GM23338 (cell line): ENCODE results near the gene PPM1F. TPM values are rescaled to one million over a fixed set of nuclear protein-coding genes. Genes with fewer than 3 reads are reported as not detected.

Source experiments
- ATAC-seq: fragments of 200-7000 bp; cut with Tn5 transposase; 3 replicates; pipeline ENCODE4 v1.9.1; 2020
- DNase-seq: peaks from one replicate; pipeline ENCODE4 v3.0.0-alpha.2; 2015; ENCODE audit warnings: low spot score
- H2AFZ ChIP-seq: fragments of 200-600 bp; sonication (generic); 2 replicates; pipeline ENCODE4 v1.8.0; 2016; ENCODE audit warnings: antibody characterized with exemption, mild to moderate bottlenecking, moderate library complexity
- H3F3A ChIP-seq: fragments of 200-600 bp; sonication (generic); replicated peaks from 2 replicates; pipeline ENCODE4 v1.8.0; 2017; ENCODE audit warnings: antibody characterized with exemption, mixed run types, low read depth
- H3K27ac ChIP-seq: fragments of 200-600 bp; sonication (generic); 2 replicates; pipeline ENCODE4 v1.6.1; 2016; ENCODE audit warnings: low read depth
- H3K27me3 ChIP-seq: fragments of 200-600 bp; sonication (generic); 2 replicates; pipeline ENCODE4 v1.8.0; 2016; ENCODE audit warnings: mild to moderate bottlenecking, mixed run types, moderate library complexity; ENCODE audit not compliant: insufficient read depth
- H3K36me3 ChIP-seq: fragments of 200-600 bp; sonication (generic); 2 replicates; pipeline ENCODE4 v1.8.0; 2016; ENCODE audit warnings: mild to moderate bottlenecking; ENCODE audit not compliant: insufficient read depth
- H3K4me1 ChIP-seq: fragments of 200-600 bp; sonication (generic); 2 replicates; pipeline ENCODE4 v1.8.0; 2016; ENCODE audit warnings: mild to moderate bottlenecking, moderate library complexity; ENCODE audit not compliant: insufficient read depth
- H3K4me2 ChIP-seq: fragments of 200-600 bp; sonication (generic); 2 replicates; pipeline ENCODE4 v1.7.1; 2017; ENCODE audit warnings: mixed run types
- H3K4me3 ChIP-seq: fragments of 200-600 bp; sonication (generic); 2 replicates; pipeline ENCODE4 v1.6.1; 2016; ENCODE audit warnings: mixed run types
- H3K79me2 ChIP-seq: fragments of 200-600 bp; sonication (generic); replicated peaks from 2 replicates; pipeline ENCODE4 v1.8.0; 2017; ENCODE audit warnings: mild to moderate bottlenecking; ENCODE audit not compliant: insufficient read depth
- H3K9me2 ChIP-seq: fragments of 200-600 bp; sonication (generic); 2 replicates; pipeline ENCODE4 v1.8.0; 2017; ENCODE audit not compliant: insufficient read depth
- H4K20me1 ChIP-seq: fragments of 200-600 bp; sonication (generic); replicated peaks from 2 replicates; pipeline ENCODE4 v1.8.0; 2017; ENCODE audit warnings: mild to moderate bottlenecking; ENCODE audit not compliant: insufficient read depth
- H3K27ac Mint-ChIP-seq: 2 replicates; pipeline ENCODE4 v1.8.0; 2020; ENCODE audit warnings: inconsistent platforms, mild to moderate bottlenecking, moderate library complexity, mixed read lengths
- H3K27me3 Mint-ChIP-seq: 3 replicates; pipeline ENCODE4 v1.8.0; 2022; ENCODE audit warnings: low read depth, mild to moderate bottlenecking, moderate library complexity, mixed read lengths, inconsistent platforms; ENCODE audit not compliant: insufficient read depth, poor library complexity
- H3K36me3 Mint-ChIP-seq: 3 replicates; pipeline ENCODE4 v1.8.0; 2021; ENCODE audit warnings: low read depth, mild to moderate bottlenecking, inconsistent platforms, moderate library complexity, mixed read lengths
- H3K4me1 Mint-ChIP-seq: 3 replicates; pipeline ENCODE4 v1.8.0; 2020; ENCODE audit warnings: mild to moderate bottlenecking, inconsistent platforms, mixed read lengths
- H3K4me3 Mint-ChIP-seq: 3 replicates; pipeline ENCODE4 v1.8.0; 2021; ENCODE audit warnings: moderate library complexity, mild to moderate bottlenecking, inconsistent platforms, mixed read lengths
- H3K9me3 Mint-ChIP-seq: 3 replicates; pipeline ENCODE4 v1.8.0; 2020; ENCODE audit warnings: moderate library complexity, mild to moderate bottlenecking, inconsistent platforms, mixed read lengths
- CREB1 ChIP-seq: fragments of 250-450 bp; sonication (Bioruptor Pico); IDR thresholded peaks from 2 replicates; pipeline ENCODE4 v1.5.0; 2020; ENCODE audit warnings: low read depth, mild to moderate bottlenecking, moderate library complexity
- EZH2 ChIP-seq: fragments of 200-600 bp; sonication (generic); IDR thresholded peaks from one replicate; pipeline ENCODE4 v1.8.0; 2017; ENCODE audit warnings: antibody characterized with exemption, mild to moderate bottlenecking, low read depth; ENCODE audit not compliant: unreplicated experiment
- EZH2phosphoT487 ChIP-seq: fragments of 200-600 bp; sonication (generic); IDR thresholded peaks from one replicate; pipeline ENCODE4 v1.8.1; 2018; ENCODE audit warnings: antibody characterized with exemption; ENCODE audit not compliant: unreplicated experiment
- JUNB ChIP-seq: IDR thresholded peaks from one replicate; pipeline ENCODE4 v1.6.1; 2016; ENCODE audit warnings: antibody characterized with exemption; ENCODE audit not compliant: unreplicated experiment
- NANOG ChIP-seq: IDR thresholded peaks from 2 replicates; pipeline ENCODE4 v1.6.1; 2016; ENCODE audit warnings: antibody characterized with exemption, borderline replicate concordance
- POLR2AphosphoS5 ChIP-seq: IDR thresholded peaks from 2 replicates; pipeline ENCODE4 v1.6.1; 2016; ENCODE audit warnings: antibody characterized with exemption, low read depth
- STAT1 ChIP-seq: IDR thresholded peaks from one replicate; pipeline ENCODE4 v1.6.1; 2016; ENCODE audit warnings: antibody characterized with exemption; ENCODE audit not compliant: unreplicated experiment
- ZNF114 ChIP-seq: fragments of 250-450 bp; sonication (Bioruptor Pico); IDR thresholded peaks from 2 replicates; pipeline ENCODE4 v1.5.0; 2020; ENCODE audit warnings: mild to moderate bottlenecking, moderate library complexity
- ZNF331 ChIP-seq: fragments of 250-450 bp; sonication (Bioruptor Pico); IDR thresholded peaks from 2 replicates; pipeline ENCODE4 v1.5.0; 2020; ENCODE audit warnings: low read depth, mild to moderate bottlenecking, moderate library complexity
- polyA plus RNA-seq: library from polyadenylated mRNA; unstranded; fragments of >200 nt; fragmentation: Nextera tagmentation; extraction: Ambion mirVana; gene quantifications from 2 replicates; pipeline ENCODE4 v1.2.1, GENCODE V29; 2016
- total RNA-seq: library from RNA; depleted of rRNA; stranded (reverse); fragments of >200 nt; shearing (Covaris generic); gene quantifications from 2 replicates; pipeline ENCODE4 v1.2.3, GENCODE V29; 2014
- TF ChIP-seq, protein P1 (sequence below): IDR thresholded peaks from one replicate; pipeline ENCODE4 v1.6.1; 2018; ENCODE audit warnings: antibody characterized with exemption; ENCODE audit not compliant: unreplicated experiment
- TF ChIP-seq, protein P2 (sequence below): fragments of 250-450 bp; sonication (Bioruptor Pico); IDR thresholded peaks from 2 replicates; pipeline ENCODE4 v1.5.0; 2020; ENCODE audit warnings: mild to moderate bottlenecking, moderate library complexity
- TF ChIP-seq, protein P3 (sequence below), 2 experiments: fragments of 200-600 bp in 1 of 2; sonication (generic) in 1 of 2; conservative IDR thresholded peaks; 2 replicates each; pipeline versions ENCODE4 v1.5.1 to v1.6.1; 2016 to 2017; ENCODE audit warnings: antibody characterized with exemption in 2 of 2, low read depth in 2 of 2, mild to moderate bottlenecking in 2 of 2, moderate library complexity in 1 of 2
- TF ChIP-seq, protein P4 (sequence below): IDR thresholded peaks from 2 replicates; pipeline ENCODE4 v1.6.1; 2016; ENCODE audit warnings: antibody characterized with exemption

Gene PPM1F
- total and polyA plus RNA-seq, 2 experiments from 2014 or later, result 7.1 to 29.3 TPM

DNA sequence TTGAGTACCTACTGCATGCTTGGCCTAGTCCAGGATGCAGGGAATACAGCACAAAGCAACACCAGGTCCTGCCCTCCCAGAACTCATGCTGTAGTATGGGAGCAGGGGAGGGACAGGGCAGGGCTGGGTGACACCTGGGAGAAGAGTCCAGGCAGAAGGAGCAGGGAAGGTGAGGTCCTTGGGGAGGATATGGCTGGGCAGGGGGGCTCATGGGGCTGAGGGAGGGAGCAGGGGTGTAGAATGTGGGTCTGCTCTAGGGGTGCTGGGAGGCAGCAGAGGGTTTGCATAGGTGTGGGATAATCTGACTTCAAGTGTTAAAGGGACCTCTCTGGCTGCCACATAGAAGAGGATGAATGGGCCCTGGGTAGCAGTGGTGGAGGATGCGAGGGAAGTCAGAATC is 25.2 kb upstream of the PPM1F start:
- TF ChIP-seq EZH2 (no peak), POLR2AphosphoS5 (no peak), JUNB (no peak), ZNF331 (CRISPR knock-in tag) (no peak), STAT1 (no peak), EZH2phosphoT487 (no peak), ZNF114 (CRISPR knock-in tag) (no peak), CREB1 (CRISPR knock-in tag) (no peak), NANOG (no peak)
- TF ChIP-seq, protein P1, sequence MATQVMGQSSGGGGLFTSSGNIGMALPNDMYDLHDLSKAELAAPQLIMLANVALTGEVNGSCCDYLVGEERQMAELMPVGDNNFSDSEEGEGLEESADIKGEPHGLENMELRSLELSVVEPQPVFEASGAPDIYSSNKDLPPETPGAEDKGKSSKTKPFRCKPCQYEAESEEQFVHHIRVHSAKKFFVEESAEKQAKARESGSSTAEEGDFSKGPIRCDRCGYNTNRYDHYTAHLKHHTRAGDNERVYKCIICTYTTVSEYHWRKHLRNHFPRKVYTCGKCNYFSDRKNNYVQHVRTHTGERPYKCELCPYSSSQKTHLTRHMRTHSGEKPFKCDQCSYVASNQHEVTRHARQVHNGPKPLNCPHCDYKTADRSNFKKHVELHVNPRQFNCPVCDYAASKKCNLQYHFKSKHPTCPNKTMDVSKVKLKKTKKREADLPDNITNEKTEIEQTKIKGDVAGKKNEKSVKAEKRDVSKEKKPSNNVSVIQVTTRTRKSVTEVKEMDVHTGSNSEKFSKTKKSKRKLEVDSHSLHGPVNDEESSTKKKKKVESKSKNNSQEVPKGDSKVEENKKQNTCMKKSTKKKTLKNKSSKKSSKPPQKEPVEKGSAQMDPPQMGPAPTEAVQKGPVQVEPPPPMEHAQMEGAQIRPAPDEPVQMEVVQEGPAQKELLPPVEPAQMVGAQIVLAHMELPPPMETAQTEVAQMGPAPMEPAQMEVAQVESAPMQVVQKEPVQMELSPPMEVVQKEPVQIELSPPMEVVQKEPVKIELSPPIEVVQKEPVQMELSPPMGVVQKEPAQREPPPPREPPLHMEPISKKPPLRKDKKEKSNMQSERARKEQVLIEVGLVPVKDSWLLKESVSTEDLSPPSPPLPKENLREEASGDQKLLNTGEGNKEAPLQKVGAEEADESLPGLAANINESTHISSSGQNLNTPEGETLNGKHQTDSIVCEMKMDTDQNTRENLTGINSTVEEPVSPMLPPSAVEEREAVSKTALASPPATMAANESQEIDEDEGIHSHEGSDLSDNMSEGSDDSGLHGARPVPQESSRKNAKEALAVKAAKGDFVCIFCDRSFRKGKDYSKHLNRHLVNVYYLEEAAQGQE, result no peak
- TF ChIP-seq, protein P2, sequence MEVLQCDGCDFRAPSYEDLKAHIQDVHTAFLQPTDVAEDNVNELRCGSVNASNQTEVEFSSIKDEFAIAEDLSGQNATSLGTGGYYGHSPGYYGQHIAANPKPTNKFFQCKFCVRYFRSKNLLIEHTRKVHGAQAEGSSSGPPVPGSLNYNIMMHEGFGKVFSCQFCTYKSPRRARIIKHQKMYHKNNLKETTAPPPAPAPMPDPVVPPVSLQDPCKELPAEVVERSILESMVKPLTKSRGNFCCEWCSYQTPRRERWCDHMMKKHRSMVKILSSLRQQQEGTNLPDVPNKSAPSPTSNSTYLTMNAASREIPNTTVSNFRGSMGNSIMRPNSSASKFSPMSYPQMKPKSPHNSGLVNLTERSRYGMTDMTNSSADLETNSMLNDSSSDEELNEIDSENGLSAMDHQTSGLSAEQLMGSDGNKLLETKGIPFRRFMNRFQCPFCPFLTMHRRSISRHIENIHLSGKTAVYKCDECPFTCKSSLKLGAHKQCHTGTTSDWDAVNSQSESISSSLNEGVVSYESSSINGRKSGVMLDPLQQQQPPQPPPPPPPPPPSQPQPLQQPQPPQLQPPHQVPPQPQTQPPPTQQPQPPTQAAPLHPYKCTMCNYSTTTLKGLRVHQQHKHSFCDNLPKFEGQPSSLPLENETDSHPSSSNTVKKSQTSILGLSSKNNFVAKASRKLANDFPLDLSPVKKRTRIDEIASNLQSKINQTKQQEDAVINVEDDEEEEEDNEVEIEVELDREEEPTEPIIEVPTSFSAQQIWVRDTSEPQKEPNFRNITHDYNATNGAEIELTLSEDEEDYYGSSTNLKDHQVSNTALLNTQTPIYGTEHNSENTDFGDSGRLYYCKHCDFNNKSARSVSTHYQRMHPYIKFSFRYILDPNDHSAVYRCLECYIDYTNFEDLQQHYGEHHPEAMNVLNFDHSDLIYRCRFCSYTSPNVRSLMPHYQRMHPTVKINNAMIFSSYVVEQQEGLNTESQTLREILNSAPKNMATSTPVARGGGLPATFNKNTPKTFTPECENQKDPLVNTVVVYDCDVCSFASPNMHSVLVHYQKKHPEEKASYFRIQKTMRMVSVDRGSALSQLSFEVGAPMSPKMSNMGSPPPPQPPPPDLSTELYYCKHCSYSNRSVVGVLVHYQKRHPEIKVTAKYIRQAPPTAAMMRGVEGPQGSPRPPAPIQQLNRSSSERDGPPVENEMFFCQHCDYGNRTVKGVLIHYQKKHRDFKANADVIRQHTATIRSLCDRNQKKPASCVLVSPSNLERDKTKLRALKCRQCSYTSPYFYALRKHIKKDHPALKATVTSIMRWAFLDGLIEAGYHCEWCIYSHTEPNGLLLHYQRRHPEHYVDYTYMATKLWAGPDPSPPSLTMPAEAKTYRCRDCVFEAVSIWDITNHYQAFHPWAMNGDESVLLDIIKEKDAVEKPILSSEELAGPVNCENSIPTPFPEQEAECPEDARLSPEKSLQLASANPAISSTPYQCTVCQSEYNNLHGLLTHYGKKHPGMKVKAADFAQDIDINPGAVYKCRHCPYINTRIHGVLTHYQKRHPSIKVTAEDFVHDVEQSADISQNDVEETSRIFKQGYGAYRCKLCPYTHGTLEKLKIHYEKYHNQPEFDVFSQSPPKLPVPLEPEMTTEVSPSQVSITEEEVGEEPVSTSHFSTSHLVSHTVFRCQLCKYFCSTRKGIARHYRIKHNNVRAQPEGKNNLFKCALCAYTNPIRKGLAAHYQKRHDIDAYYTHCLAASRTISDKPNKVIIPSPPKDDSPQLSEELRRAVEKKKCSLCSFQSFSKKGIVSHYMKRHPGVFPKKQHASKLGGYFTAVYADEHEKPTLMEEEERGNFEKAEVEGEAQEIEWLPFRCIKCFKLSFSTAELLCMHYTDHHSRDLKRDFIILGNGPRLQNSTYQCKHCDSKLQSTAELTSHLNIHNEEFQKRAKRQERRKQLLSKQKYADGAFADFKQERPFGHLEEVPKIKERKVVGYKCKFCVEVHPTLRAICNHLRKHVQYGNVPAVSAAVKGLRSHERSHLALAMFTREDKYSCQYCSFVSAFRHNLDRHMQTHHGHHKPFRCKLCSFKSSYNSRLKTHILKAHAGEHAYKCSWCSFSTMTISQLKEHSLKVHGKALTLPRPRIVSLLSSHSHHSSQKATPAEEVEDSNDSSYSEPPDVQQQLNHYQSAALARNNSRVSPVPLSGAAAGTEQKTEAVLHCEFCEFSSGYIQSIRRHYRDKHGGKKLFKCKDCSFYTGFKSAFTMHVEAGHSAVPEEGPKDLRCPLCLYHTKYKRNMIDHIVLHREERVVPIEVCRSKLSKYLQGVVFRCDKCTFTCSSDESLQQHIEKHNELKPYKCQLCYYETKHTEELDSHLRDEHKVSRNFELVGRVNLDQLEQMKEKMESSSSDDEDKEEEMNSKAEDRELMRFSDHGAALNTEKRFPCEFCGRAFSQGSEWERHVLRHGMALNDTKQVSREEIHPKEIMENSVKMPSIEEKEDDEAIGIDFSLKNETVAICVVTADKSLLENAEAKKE, result no peak
- TF ChIP-seq, protein P3, sequence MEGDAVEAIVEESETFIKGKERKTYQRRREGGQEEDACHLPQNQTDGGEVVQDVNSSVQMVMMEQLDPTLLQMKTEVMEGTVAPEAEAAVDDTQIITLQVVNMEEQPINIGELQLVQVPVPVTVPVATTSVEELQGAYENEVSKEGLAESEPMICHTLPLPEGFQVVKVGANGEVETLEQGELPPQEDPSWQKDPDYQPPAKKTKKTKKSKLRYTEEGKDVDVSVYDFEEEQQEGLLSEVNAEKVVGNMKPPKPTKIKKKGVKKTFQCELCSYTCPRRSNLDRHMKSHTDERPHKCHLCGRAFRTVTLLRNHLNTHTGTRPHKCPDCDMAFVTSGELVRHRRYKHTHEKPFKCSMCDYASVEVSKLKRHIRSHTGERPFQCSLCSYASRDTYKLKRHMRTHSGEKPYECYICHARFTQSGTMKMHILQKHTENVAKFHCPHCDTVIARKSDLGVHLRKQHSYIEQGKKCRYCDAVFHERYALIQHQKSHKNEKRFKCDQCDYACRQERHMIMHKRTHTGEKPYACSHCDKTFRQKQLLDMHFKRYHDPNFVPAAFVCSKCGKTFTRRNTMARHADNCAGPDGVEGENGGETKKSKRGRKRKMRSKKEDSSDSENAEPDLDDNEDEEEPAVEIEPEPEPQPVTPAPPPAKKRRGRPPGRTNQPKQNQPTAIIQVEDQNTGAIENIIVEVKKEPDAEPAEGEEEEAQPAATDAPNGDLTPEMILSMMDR (conservative IDR thresholded peaks at IDR 0.05; ENCODE audit: low read depth in 2 of 2), result no peak
- TF ChIP-seq, protein P4, sequence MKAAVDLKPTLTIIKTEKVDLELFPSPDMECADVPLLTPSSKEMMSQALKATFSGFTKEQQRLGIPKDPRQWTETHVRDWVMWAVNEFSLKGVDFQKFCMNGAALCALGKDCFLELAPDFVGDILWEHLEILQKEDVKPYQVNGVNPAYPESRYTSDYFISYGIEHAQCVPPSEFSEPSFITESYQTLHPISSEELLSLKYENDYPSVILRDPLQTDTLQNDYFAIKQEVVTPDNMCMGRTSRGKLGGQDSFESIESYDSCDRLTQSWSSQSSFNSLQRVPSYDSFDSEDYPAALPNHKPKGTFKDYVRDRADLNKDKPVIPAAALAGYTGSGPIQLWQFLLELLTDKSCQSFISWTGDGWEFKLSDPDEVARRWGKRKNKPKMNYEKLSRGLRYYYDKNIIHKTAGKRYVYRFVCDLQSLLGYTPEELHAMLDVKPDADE, result no peak
- Histone ChIP-seq H3K27me3 (no peaks in the 10 kb centered on the region), H3F3A (no peaks in the 10 kb centered on the region), H2AFZ (no peak overlapping the region), H3K27ac (no peak overlapping the region), H3K4me1 (peaks cover 3% of the 10 kb centered on the region; the same call in 1 of the 2 replicates), H3K9me2 (no peaks in the 10 kb centered on the region), H3K79me2 (peaks cover 20% of the 10 kb centered on the region), H4K20me1 (peaks cover 30% of the 10 kb centered on the region), H3K4me3 (no peak overlapping the region), H3K36me3 (no peaks in the 10 kb centered on the region), H3K4me2 (no peak overlapping the region)
- no peak overlapping the region for H3K27ac Mint-ChIP-seq
- H3K9me3 Mint-ChIP-seq, result no peaks in the 10 kb centered on the region
- ATAC-seq (no peak), DNase-seq (no peak)
- peaks cover 15% of the 10 kb centered on the region for H3K27me3 Mint-ChIP-seq
- H3K4me1 Mint-ChIP-seq, result peaks cover 6% of the 10 kb centered on the region
- no peak overlapping the region for H3K4me3 Mint-ChIP-seq
- peaks cover 27% of the 10 kb centered on the region for H3K36me3 Mint-ChIP-seq
